ENCODE measurements around the gene POLR2F.

- TF ChIP-seq POLR2A (IDR thresholded peaks at IDR 0.05) (no peak), CTCF (IDR thresholded peaks at IDR 0.05) (no peak)
Observed at GRCh38 chr22:37967147-37967546, 13.6 kb downstream of the POLR2F start.
